ENCODE measurements around the gene CHAC1.

Gene CHAC1

DNA sequence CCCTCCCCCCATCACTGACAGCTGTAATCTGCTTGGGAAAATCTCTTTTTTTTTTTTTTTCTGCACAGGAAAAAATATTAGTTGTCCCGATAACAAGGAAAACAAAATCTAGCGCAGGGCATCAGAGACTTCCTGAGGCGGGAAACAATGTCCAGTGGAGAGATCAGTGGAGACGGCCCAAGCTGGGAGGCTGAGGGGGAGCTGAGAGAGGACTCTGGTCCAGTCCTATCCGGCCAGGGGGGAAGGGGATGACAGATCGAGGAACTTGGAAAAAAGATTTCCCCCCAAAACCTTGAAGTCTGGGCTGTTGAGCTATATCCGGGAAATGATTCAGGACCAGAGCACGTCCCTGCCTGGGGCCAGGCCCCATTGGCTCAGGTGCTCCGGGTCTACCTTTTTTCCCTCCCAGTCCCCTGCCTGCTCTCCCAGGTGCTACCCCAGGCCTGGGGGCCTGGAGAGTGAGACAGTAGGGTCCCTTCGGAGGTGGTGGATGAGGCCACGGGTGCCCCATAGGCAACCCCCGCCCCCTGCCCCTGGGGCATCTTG, 38.1 kb upstream of the CHAC1 start:
- no peak overlapping the region for H3K4me2 ChIP-seq
- no peaks in the 10 kb centered on the region for H3K27me3 ChIP-seq (ENCODE audit: insufficient read depth, low read depth)
- H3K27ac ChIP-seq = no peak overlapping the region
- no peaks in the 10 kb centered on the region for H3K79me2 ChIP-seq (ENCODE audit: insufficient read depth, low read depth)
- no peaks in the 10 kb centered on the region for H3K36me3 ChIP-seq (ENCODE audit: insufficient read depth)
- no peak overlapping the region for H3K4me3 ChIP-seq (IDR thresholded peaks at IDR 0.05; ENCODE audit: insufficient read depth, low read depth, low read length)
- no peak for TF ChIP-seq CTCF (conservative IDR thresholded peaks at IDR 0.05; ENCODE audit: low read depth, low read length)
- no peaks in the 10 kb centered on the region for H3K4me1 ChIP-seq (ENCODE audit: low read depth, poor library complexity, severe bottlenecking)
- H3K9ac ChIP-seq = no peak overlapping the region
- no peak overlapping the region for H2AFZ ChIP-seq (ENCODE audit: low read depth)
- no peaks in the 10 kb centered on the region for H4K20me1 ChIP-seq (ENCODE audit: insufficient read depth)

DNA sequence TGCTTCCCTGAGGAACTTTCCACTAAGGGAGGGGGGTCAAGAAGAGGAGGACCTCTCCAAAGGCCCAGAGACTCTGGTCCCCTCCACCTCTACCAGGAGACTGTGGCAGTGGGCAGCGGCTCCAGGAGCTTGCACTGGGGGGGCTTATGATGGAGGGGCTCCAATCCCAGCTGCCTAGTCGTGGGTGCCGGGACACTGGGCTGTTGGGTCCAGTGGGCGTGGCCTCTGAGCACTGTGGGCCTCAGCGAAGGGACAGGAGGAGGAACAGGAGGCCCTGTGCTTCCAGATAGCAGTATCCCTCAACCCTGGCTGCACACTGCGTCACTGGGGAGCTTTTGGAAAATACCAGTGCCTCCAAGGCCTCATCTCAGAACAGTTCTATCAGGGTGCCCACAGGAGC, 37.6 kb upstream of the CHAC1 start:
- H3K4me2 ChIP-seq = no peak overlapping the region
- H3K27me3 ChIP-seq (ENCODE audit: insufficient read depth, low read depth) = no peaks in the 10 kb centered on the region
- no peaks in the 10 kb centered on the region for H4K20me1 ChIP-seq (ENCODE audit: insufficient read depth)
- no peak for TF ChIP-seq CTCF (conservative IDR thresholded peaks at IDR 0.05; ENCODE audit: low read depth, low read length)
- H3K27ac ChIP-seq = no peak overlapping the region
- no peak overlapping the region for H3K9ac ChIP-seq
- H3K4me1 ChIP-seq (ENCODE audit: low read depth, poor library complexity, severe bottlenecking) = no peaks in the 10 kb centered on the region
- H3K36me3 ChIP-seq (ENCODE audit: insufficient read depth) = no peaks in the 10 kb centered on the region
- H2AFZ ChIP-seq (ENCODE audit: low read depth) = no peak overlapping the region
- H3K79me2 ChIP-seq (ENCODE audit: insufficient read depth, low read depth) = no peaks in the 10 kb centered on the region
- H3K4me3 ChIP-seq (IDR thresholded peaks at IDR 0.05; ENCODE audit: insufficient read depth, low read depth, low read length) = no peak overlapping the region

GRCh38 chr15:40917585-40917984, 35.7 kb upstream of the CHAC1 start:
- TF ChIP-seq CTCF (conservative IDR thresholded peaks at IDR 0.05; ENCODE audit: low read depth, low read length) = no peak
- Histone ChIP-seq H3K9ac (no peak overlapping the region), H3K79me2 (ENCODE audit: insufficient read depth, low read depth) (no peaks in the 10 kb centered on the region), H3K36me3 (ENCODE audit: insufficient read depth) (no peaks in the 10 kb centered on the region), H2AFZ (ENCODE audit: low read depth) (no peak overlapping the region), H4K20me1 (ENCODE audit: insufficient read depth) (no peaks in the 10 kb centered on the region), H3K27me3 (ENCODE audit: insufficient read depth, low read depth) (no peaks in the 10 kb centered on the region), H3K4me1 (ENCODE audit: low read depth, poor library complexity, severe bottlenecking) (no peaks in the 10 kb centered on the region), H3K4me2 (no peak overlapping the region), H3K4me3 (IDR thresholded peaks at IDR 0.05; ENCODE audit: insufficient read depth, low read depth, low read length) (no peak overlapping the region), H3K27ac (no peak overlapping the region)

DNA sequence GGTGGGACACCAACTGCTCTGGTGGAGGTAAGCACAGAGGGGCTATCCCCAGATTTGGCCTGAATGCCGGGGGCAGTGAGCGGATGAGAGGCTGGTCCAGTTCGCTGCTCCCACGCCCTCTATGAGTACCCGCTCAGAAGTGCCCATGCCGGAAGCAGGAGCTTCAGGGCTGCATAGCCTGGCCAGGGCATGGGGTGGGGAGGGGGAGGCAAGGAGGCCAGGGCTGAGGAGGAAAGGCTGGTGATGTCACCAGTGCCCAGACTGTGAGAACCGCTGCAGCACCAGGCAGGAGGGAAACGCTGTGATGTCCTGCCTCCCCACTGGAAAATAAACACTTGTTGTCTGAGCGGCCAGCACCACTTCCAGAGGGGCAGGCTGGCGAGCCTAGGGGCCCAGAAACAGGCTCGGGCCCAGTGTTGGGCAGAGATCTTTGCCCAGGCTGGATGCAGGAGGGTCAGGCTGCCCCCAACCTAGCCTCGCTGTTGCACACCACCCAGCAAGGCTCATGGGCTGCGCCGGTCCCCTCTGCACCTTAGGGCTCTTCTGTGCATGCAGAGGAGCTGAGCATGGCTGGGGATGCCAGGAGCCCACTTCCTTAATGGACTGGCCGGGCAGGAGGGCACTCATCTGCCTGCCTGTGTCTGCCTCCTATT, 35.0 kb upstream of the CHAC1 start:
- no peak for TF ChIP-seq CTCF (conservative IDR thresholded peaks at IDR 0.05; ENCODE audit: low read depth, low read length)
- H3K27me3 ChIP-seq (ENCODE audit: insufficient read depth, low read depth) = no peaks in the 10 kb centered on the region
- no peak overlapping the region for H2AFZ ChIP-seq (ENCODE audit: low read depth)
- no peak overlapping the region for H3K4me2 ChIP-seq
- H3K4me1 ChIP-seq (ENCODE audit: low read depth, poor library complexity, severe bottlenecking) = no peaks in the 10 kb centered on the region
- H3K27ac ChIP-seq = no peak overlapping the region
- no peaks in the 10 kb centered on the region for H3K79me2 ChIP-seq (ENCODE audit: insufficient read depth, low read depth)
- H4K20me1 ChIP-seq (ENCODE audit: insufficient read depth) = no peaks in the 10 kb centered on the region
- no peaks in the 10 kb centered on the region for H3K36me3 ChIP-seq (ENCODE audit: insufficient read depth)
- H3K9ac ChIP-seq = no peak overlapping the region
- no peak overlapping the region for H3K4me3 ChIP-seq (IDR thresholded peaks at IDR 0.05; ENCODE audit: insufficient read depth, low read depth, low read length)

All from KMS-11 (cell line).